GM23338 (cell line): ENCODE measurements around the gene CES5A.

ENCODE experiments used
- CTCF ChIP-seq, 2 experiments: fragments of 200-600 bp in 1 of 2; sonication (generic) in 1 of 2; conservative IDR thresholded peaks; 2 replicates each; pipeline versions ENCODE4 v1.5.1 to v1.6.1; 2016 to 2017; ENCODE audit warnings: antibody characterized with exemption in 2 of 2, low read depth in 2 of 2, mild to moderate bottlenecking in 2 of 2, moderate library complexity in 1 of 2
- EZH2 ChIP-seq: fragments of 200-600 bp; sonication (generic); IDR thresholded peaks from one replicate; pipeline ENCODE4 v1.8.0; 2017; ENCODE audit warnings: antibody characterized with exemption, mild to moderate bottlenecking, low read depth; ENCODE audit not compliant: unreplicated experiment
- EZH2phosphoT487 ChIP-seq: fragments of 200-600 bp; sonication (generic); IDR thresholded peaks from one replicate; pipeline ENCODE4 v1.8.1; 2018; ENCODE audit warnings: antibody characterized with exemption; ENCODE audit not compliant: unreplicated experiment
- JUNB ChIP-seq: IDR thresholded peaks from one replicate; pipeline ENCODE4 v1.6.1; 2016; ENCODE audit warnings: antibody characterized with exemption; ENCODE audit not compliant: unreplicated experiment
- POLR2AphosphoS5 ChIP-seq: IDR thresholded peaks from 2 replicates; pipeline ENCODE4 v1.6.1; 2016; ENCODE audit warnings: antibody characterized with exemption, low read depth
- REST ChIP-seq: IDR thresholded peaks from one replicate; pipeline ENCODE4 v1.6.1; 2018; ENCODE audit warnings: antibody characterized with exemption; ENCODE audit not compliant: unreplicated experiment
- STAT1 ChIP-seq: IDR thresholded peaks from one replicate; pipeline ENCODE4 v1.6.1; 2016; ENCODE audit warnings: antibody characterized with exemption; ENCODE audit not compliant: unreplicated experiment
- TF ChIP-seq, protein P1 (sequence below): IDR thresholded peaks from 2 replicates; pipeline ENCODE4 v1.6.1; 2016; ENCODE audit warnings: antibody characterized with exemption

- TF ChIP-seq CTCF (conservative IDR thresholded peaks at IDR 0.05; ENCODE audit: low read depth in 2 of 2) (no peak), STAT1 (no peak), EZH2 (no peak), POLR2AphosphoS5 (no peak), REST (no peak), EZH2phosphoT487 (no peak), JUNB (no peak)
- TF ChIP-seq, protein P1, sequence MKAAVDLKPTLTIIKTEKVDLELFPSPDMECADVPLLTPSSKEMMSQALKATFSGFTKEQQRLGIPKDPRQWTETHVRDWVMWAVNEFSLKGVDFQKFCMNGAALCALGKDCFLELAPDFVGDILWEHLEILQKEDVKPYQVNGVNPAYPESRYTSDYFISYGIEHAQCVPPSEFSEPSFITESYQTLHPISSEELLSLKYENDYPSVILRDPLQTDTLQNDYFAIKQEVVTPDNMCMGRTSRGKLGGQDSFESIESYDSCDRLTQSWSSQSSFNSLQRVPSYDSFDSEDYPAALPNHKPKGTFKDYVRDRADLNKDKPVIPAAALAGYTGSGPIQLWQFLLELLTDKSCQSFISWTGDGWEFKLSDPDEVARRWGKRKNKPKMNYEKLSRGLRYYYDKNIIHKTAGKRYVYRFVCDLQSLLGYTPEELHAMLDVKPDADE: no peak
Measured at GRCh38 chr16:55809851-55810250, 65.3 kb downstream of the CES5A start.
